K562 treated with DMSO at 1 percent for 48 hours (cell line): ENCODE results near the gene PIAS1. TPM values are rescaled to one million over a fixed set of nuclear protein-coding genes. Genes with fewer than 3 reads are reported as not detected.

Experiments
- total RNA-seq: library from RNA; unstranded; fragments of 300-600 nt; gene quantifications from 2 replicates; pipeline ENCODE4 v1.2.3, GENCODE V29; 2022; ENCODE audit warnings: low replicate concordance; ENCODE audit errors: extremely low read depth

The PIAS1 gene
- total RNA-seq = not detected in 2 replicates

DNA sequence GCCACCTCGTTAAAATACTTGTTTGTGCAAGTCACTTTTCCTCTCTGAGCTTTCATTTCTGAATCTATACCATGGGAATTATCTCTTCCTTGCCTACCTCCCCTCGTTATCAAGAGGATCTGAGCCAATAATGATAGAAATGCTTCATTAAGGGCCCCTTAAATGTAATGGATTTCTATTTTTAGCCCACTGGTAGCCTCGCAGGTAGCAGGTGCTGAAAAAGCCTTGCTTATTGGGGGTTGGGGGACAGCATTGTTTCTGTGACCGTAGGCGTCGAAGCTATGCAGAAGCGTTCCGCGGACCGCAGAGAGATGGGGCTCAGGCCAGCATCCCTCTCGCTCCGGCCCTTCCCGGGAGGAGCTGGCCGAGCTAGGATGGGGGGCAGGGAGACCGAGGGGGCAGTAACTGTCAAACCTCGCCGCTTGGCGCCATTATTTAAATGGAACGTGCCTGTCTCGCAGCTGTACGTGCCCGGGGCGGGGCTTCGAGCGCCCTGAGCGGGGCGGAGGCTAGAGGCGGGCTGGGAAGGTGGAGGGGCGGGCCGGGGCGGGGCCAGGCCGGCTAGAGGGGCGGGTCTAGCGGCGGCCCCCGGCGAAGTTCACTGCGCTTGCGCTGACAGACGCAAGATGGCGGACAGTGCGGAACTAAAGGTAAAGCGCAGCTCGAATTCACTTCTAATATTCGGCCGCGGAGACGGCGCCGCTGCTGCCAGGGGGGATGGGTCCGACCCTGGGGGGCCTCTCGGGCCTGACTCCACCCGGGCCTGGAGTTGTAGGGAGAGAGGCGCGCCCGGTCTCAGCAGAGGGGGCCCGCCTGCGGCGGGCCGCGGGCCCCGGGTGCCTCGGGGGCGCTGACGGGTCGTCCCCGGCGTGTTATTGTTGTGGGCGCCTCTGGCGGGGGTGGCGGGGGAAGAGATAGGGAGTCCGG is at the start of gene PIAS1:
Gene PIAS1 (plus strand): TSS at position 615 of the 927 bp plus-strand sequence. CDS start 12 bp downstream, at position 627.

DNA sequence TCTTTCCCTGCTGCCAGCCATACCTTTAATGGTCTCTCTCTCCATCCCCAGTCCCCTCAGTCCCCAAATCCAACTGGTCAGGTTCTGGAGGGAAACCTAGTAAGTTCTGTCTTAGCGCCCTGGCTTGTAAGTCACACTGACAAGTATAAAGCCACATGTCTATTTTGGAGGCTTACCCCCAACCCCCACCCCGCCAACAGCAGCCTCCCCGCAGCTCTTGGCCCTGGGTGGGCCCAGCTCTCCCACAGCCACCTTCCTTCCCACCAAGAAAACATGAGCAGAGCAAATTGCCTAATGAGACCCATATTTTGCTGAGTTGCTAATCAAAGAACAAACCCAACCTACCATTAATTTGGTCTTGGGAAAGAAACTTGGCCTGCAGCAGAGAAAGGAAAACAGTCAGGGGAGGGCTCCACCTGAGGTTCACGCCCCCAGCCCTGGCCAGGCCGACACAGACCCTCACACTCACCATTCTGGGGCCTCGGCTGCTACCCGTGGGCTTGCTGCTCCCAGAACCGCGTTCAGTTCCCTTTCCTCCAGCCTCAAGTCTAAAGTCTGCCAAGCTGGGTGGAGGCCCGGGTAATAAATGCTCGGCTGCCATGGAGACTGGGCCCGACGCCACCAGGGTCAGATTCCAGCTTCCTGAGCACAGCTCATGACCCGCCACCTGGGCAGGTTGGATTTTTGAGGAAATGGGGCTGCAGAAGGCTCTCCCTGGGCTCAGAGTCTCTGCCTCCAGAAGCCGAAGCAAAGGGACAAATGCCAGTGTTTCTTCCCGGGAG is 150.9 kb downstream of the PIAS1 start, which contains the start of gene CALML4:
Gene CALML4 (minus strand): TSS at position 557 of the 782 bp plus-strand sequence. CDS start 85 bp downstream, at position 472.

DNA sequence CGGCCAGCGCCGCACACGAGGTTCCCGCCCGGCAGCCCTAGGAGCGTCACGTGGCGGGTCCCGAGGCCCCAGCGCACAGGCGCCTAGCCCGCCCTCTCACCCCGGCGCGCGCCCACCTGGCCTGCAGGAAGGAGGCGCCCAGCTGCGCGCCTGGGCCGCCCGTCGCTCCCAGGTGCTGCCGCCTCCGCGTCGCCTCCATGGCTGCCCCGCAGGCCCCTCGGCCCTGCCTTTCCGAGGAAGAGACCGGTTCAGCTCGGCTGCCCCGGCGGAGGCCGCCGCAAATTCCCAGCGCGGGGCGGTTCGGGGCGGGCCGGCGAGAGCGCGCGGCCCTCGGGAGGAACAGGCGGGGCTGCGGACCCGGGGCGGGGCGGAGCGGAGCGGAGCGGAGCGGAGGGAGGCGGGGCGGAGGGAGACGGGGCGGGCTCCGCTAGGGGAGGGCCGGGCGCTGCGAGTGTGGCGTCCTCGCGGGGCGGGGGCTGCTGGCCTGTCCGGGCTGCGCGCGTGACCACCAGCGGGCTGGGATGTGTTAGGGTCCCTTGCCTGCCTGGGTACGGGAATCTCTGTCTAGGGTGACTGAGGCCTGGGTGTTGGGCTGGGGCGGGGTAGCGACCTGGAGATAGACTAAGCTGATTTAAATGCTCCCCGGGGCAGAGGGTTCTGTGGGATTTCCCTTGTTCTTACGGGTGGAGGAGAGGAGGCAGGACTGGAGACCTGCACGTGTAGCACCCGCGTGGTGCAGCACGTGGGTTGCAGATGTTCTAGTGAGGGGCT is 175.5 kb downstream of the PIAS1 start, which contains the start of gene CLN6:
Gene CLN6 (minus strand): TSS at position 343 of the 771 bp plus-strand sequence. CDS start 144 bp downstream, at position 199.

Other genes with a start within 250 kb of the PIAS1 start
- gene SKOR1, start 228.8 kb upstream of the PIAS1 start, total RNA-seq = not detected in 2 replicates
- not detected in 2 replicates for gene RNU6-1, start 214.3 kb upstream of the PIAS1 start, total RNA-seq
- not detected in 2 replicates for gene CALML4, start 151.0 kb downstream of the PIAS1 start, total RNA-seq
- not detected in 2 replicates for gene CLN6, start 175.4 kb downstream of the PIAS1 start, total RNA-seq
- not detected in 2 replicates for gene FEM1B, start 223.4 kb downstream of the PIAS1 start, total RNA-seq